ENCODE data around the gene GPHN.

GRCh38 chr14:66595394-66595793 is 87.4 kb downstream of the GPHN start:
- TF ChIP-seq CTCF (IDR thresholded peaks at IDR 0.05; ENCODE audit: extremely low read depth in 1 of 2, insufficient read depth in 1 of 2, low read depth in 1 of 2, low read length in 2 of 2) (no peak), MYC (IDR thresholded peaks at IDR 0.05; ENCODE audit: low read depth, low read length) (no peak), EZH2 (IDR thresholded peaks at IDR 0.05; ENCODE audit: borderline replicate concordance, low read depth, low read length, severe bottlenecking) (no peak), MAX (IDR thresholded peaks at IDR 0.05; ENCODE audit: insufficient read depth, insufficient read length) (no peak), POLR2A (IDR thresholded peaks at IDR 0.05; ENCODE audit: low read depth, low read length) (no peak), POLR2AphosphoS5 (IDR thresholded peaks at IDR 0.05; ENCODE audit: insufficient read depth, low read depth, low read length) (no peak)
